CD14-positive monocyte (primary cell): ENCODE results near the gene COL17A1. TPM values are rescaled to one million over a fixed set of nuclear protein-coding genes. Genes with fewer than 3 reads are reported as not detected.

ENCODE experiments used
- DNase-seq, 3 donors: peaks; one replicate each; pipeline ENCODE4 v3.0.0-alpha.2; 2011 to 2022
- H2AFZ ChIP-seq: 2 replicates; pipeline ENCODE4 v1.6.0; 2012; ENCODE audit warnings: mild to moderate bottlenecking, low read depth, low read length, inconsistent platforms; ENCODE audit not compliant: insufficient read depth, poor library complexity, severe bottlenecking
- H3K27ac ChIP-seq, 2 donors: 1 replicate in 1 of 2; 2 replicates in 1 of 2; pipeline ENCODE4 v1.5.1; 2012 to 2013; ENCODE audit warnings: low read length in 2 of 2, control low read depth in 1 of 2, inconsistent platforms in 1 of 2, low read depth in 1 of 2, mild to moderate bottlenecking in 1 of 2
- H3K27me3 ChIP-seq, 2 donors: one replicate each; pipeline versions ENCODE4 v1.6.0 to v1.6.1; 2011 to 2013; ENCODE audit warnings: low read length in 2 of 2; ENCODE audit not compliant: control insufficient read depth in 2 of 2, insufficient read depth in 2 of 2
- H3K36me3 ChIP-seq, 2 donors: replicated peaks in 1 of 2; 1 replicate in 1 of 2; 2 replicates in 1 of 2; pipeline versions ENCODE4 v1.5.1 to v1.6.1; 2012 to 2013; ENCODE audit warnings: low read length in 2 of 2, control low read depth in 1 of 2, inconsistent platforms in 1 of 2, mild to moderate bottlenecking in 1 of 2; ENCODE audit not compliant: insufficient read depth in 2 of 2, control insufficient read depth in 1 of 2
- H3K4me1 ChIP-seq, 2 donors: 1 replicate in 1 of 2; 2 replicates in 1 of 2; pipeline versions ENCODE4 v1.5.1 to v1.6.1; 2012 to 2013; ENCODE audit warnings: low read length in 2 of 2, control low read depth in 1 of 2, inconsistent platforms in 1 of 2, mild to moderate bottlenecking in 1 of 2, moderate library complexity in 1 of 2; ENCODE audit not compliant: insufficient read depth in 2 of 2, control insufficient read depth in 1 of 2
- H3K4me2 ChIP-seq: replicated peaks from 2 replicates; pipeline ENCODE3; 2012; ENCODE audit warnings: low read length, moderate library complexity, mild to moderate bottlenecking; ENCODE audit not compliant: poor library complexity, severe bottlenecking; ENCODE audit errors: extremely low read depth
- H3K4me3 ChIP-seq, 3 experiments: fragments of 200-600 bp in 1 of 3; sonication (generic) in 1 of 3; replicated peaks in 1 of 3; 1 replicate in 2 of 3; 2 replicates in 1 of 3; pipeline ENCODE4 v1.5.1; 2011 to 2013; ENCODE audit warnings: low read length in 3 of 3, mild to moderate bottlenecking in 3 of 3, control low read depth in 2 of 3, low read depth in 2 of 3, inconsistent platforms in 1 of 3, moderate library complexity in 1 of 3
- H3K79me2 ChIP-seq: 2 replicates; pipeline ENCODE4 v1.6.0; 2012; ENCODE audit warnings: mild to moderate bottlenecking, control low read depth, inconsistent platforms, low read length, moderate library complexity; ENCODE audit not compliant: insufficient read depth
- H3K9ac ChIP-seq: 2 replicates; pipeline ENCODE4 v1.6.0; 2017; ENCODE audit warnings: low read length, mild to moderate bottlenecking; ENCODE audit not compliant: insufficient read depth, poor library complexity, severe bottlenecking
- H3K9me3 ChIP-seq, 2 donors: replicated peaks in 1 of 2; 1 replicate in 1 of 2; 2 replicates in 1 of 2; pipeline versions ENCODE4 v1.5.1 to v1.6.1; 2012 to 2013; ENCODE audit warnings: low read length in 2 of 2, control low read depth in 1 of 2; ENCODE audit not compliant: control insufficient read depth in 1 of 2, insufficient read depth in 1 of 2
- H4K20me1 ChIP-seq: 2 replicates; pipeline ENCODE4 v1.6.0; 2012; ENCODE audit warnings: mild to moderate bottlenecking, low read length, control low read depth, moderate library complexity; ENCODE audit not compliant: insufficient read depth
- H3K27ac Mint-ChIP-seq, 7 donors: one replicate each; pipeline ENCODE4 v1.8.0; 2020; ENCODE audit warnings: mild to moderate bottlenecking in 7 of 7, mixed read lengths in 7 of 7, moderate library complexity in 6 of 7, inconsistent platforms in 2 of 7
- H3K27me3 Mint-ChIP-seq, 3 donors: one replicate each; pipeline ENCODE4 v1.8.0; 2021 to 2022; ENCODE audit warnings: low read depth in 3 of 3, mild to moderate bottlenecking in 3 of 3, mixed read lengths in 3 of 3, moderate library complexity in 3 of 3, inconsistent platforms in 1 of 3
- H3K36me3 Mint-ChIP-seq, 2 donors: one replicate each; pipeline ENCODE4 v1.8.0; 2020; ENCODE audit warnings: mixed read lengths in 2 of 2, inconsistent platforms in 1 of 2, mild to moderate bottlenecking in 1 of 2
- H3K4me1 Mint-ChIP-seq: one replicate; pipeline ENCODE4 v1.8.0; 2020; ENCODE audit warnings: mild to moderate bottlenecking, mixed read lengths
- H3K4me3 Mint-ChIP-seq, 2 donors: one replicate each; pipeline ENCODE4 v1.8.0; 2020; ENCODE audit warnings: mild to moderate bottlenecking in 2 of 2, mixed read lengths in 2 of 2, moderate library complexity in 1 of 2
- H3K9me3 Mint-ChIP-seq, 7 donors: one replicate each; pipeline ENCODE4 v1.8.0; 2020 to 2022; ENCODE audit warnings: mixed read lengths in 7 of 7, mild to moderate bottlenecking in 6 of 7, moderate library complexity in 6 of 7, inconsistent platforms in 2 of 7
- CTCF ChIP-seq: fragments of 200-600 bp; IDR thresholded peaks from one replicate; pipeline ENCODE4 v1.8.0; 2022; ENCODE audit warnings: antibody characterized with exemption, mild to moderate bottlenecking
- WGBS: methylation state at CpG from one replicate; pipeline ENCODE4 v1.1.5; 2013; ENCODE audit warnings: missing lambda C conversion rate; ENCODE audit not compliant: insufficient coverage; 5-methylcytosine and 5-hydroxymethylcytosine counted together
- intact Hi-C, 2 donors: fragments of 100-400 bp; cut with micrococcal nuclease; formaldehyde crosslinking; loops; one replicate each; pipeline versions ENCODE4 v1.15.0 to v1.15.1; 2023
- polyA plus RNA-seq, 3 donors: library from polyadenylated mRNA; depleted of rRNA in 1 of 3; unstranded in 2 of 3; stranded (reverse) in 1 of 3; fragments of 300-500 nt in 2 of 3; fragments of >200 nt in 1 of 3; fragmentation: Illumina TruSeq in 2 of 3; gene quantifications; 1 replicate in 2 of 3; 2 replicates in 1 of 3; pipeline ENCODE4 v1.2.3, GENCODE V29; 2012 to 2021

Gene COL17A1
- polyA plus RNA-seq, 3 donors: not detected

GRCh38 chr10:104032144-104032775 is 53.4 kb downstream of the COL17A1 start:
- no peak overlapping the region for H3K27ac ChIP-seq
- intact Hi-C loops: no loop called here
- H3K79me2 ChIP-seq: no peaks in the 10 kb centered on the region
- no peak overlapping the region for H3K4me3 Mint-ChIP-seq
- H3K36me3 ChIP-seq: peaks cover 19 to 53% of the 10 kb centered on the region in 2 donors
- H3K4me1 ChIP-seq: peaks cover 0 to 8% of the 10 kb centered on the region in 2 donors
- no peaks in the 10 kb centered on the region for H3K9me3 Mint-ChIP-seq
- no peak overlapping the region for H2AFZ ChIP-seq
- no peak overlapping the region for H3K4me2 ChIP-seq
- WGBS: 86% methylated on average over 5 of the region's 7 CpGs
- H3K9ac ChIP-seq: no peak overlapping the region
- no peak overlapping the region for H3K4me3 ChIP-seq
- peaks cover 33 to 48% of the 10 kb centered on the region in 2 donors for H3K36me3 Mint-ChIP-seq
- no peaks in the 10 kb centered on the region for H4K20me1 ChIP-seq
- peaks cover 0 to 3% (median under 1%) of the 10 kb centered on the region in 3 donors for H3K27me3 Mint-ChIP-seq
- peak overlapping the region in 4 of 7 donors; percentile 12 to 66 (median 23) for H3K27ac Mint-ChIP-seq
- H3K4me1 Mint-ChIP-seq: peaks cover 14% of the 10 kb centered on the region
- TF ChIP-seq CTCF: no peak
- no peaks in the 10 kb centered on the region for H3K9me3 ChIP-seq
- DNase-seq: peak in 1 of 3 donors; percentile 3
- no peaks in the 10 kb centered on the region for H3K27me3 ChIP-seq

GRCh38 chr10:104031631-104032030 is 54.0 kb downstream of the COL17A1 start:
- H3K4me3 ChIP-seq: no peak overlapping the region
- H3K9me3 Mint-ChIP-seq: no peaks in the 10 kb centered on the region

More at GRCh38 chr10:104031631-104032030, 54.0 kb downstream of the COL17A1 start:
- no peak overlapping the region for H3K9ac ChIP-seq
- H3K4me2 ChIP-seq: no peak overlapping the region
- H3K9me3 ChIP-seq: no peaks in the 10 kb centered on the region
- Mint-ChIP-seq H3K36me3 (peaks cover 36 to 48% of the 10 kb centered on the region in 2 donors), H3K4me3 (no peak overlapping the region), H3K27ac (peak overlapping the region in 4 of 7 donors; percentile 4 to 66 (median 40)), H3K4me1 (peaks cover 14% of the 10 kb centered on the region), H3K27me3 (no peaks in the 10 kb centered on the region)
- no peak for TF ChIP-seq CTCF
- peaks cover 0 to 8% of the 10 kb centered on the region in 2 donors for H3K4me1 ChIP-seq
- no peaks in the 10 kb centered on the region for H3K79me2 ChIP-seq
- H2AFZ ChIP-seq: no peak overlapping the region
- WGBS: no CpG with 5 or more reads among the region's 2 CpGs
- intact Hi-C loops: no loop called here
- H3K27me3 ChIP-seq: no peaks in the 10 kb centered on the region
- H3K36me3 ChIP-seq: peaks cover 23 to 58% of the 10 kb centered on the region in 2 donors
- no peak for DNase-seq
- no peaks in the 10 kb centered on the region for H4K20me1 ChIP-seq
- no peak overlapping the region for H3K27ac ChIP-seq
